Astrocyte of the hippocampus (primary cell): Measurements from ENCODE around the gene NPBWR2.
"Not testable (repeated sequence)": the region's sequence is repeated elsewhere in the genome, so short reads cannot be mapped to it uniquely, and the experiment has no call there.

Experiments used
- DNase-seq: peaks from one replicate; pipeline ENCODE4 v3.0.0; 2011; ENCODE audit warnings: low read depth, low spot score

The NPBWR2 gene

DNA sequence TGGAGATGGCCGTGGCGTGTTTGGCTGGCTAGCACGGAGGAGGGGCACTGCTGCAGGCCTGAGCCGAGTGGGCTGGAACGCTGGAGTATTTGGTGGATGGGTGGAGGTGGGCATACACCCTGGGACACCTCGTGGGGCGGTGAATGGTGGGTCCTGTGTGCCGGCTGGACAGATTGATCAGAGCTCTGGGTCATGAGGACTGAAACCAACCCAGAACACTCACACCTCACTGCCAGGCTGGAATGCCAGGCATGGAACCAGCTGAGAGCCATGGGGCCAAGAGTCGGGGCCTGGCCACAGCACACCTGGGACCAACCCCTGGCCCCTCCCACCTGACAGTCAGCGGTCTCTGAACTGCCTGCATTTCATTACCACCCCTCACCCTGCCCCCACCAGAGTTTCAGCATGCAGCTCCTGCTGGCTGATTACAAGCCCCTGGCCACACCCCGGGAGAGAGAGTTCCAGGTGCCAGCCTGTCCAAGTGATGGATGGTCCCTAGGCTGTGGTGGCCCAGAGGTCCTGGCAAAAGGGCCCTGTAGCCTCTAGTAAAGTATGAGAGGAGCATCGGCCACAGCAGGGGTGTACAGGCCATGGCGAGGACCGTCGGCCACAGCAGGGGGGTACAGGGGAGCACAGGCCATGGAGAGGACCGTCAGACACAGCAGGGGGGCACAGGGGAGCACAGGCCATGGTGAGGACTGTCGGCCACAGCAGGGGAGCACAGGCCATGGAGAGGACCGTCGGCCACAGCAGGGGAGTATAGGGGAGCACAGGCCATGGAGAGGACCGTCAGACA, 3.3 kb downstream of the NPBWR2 start:
- no peak for DNase-seq

DNA sequence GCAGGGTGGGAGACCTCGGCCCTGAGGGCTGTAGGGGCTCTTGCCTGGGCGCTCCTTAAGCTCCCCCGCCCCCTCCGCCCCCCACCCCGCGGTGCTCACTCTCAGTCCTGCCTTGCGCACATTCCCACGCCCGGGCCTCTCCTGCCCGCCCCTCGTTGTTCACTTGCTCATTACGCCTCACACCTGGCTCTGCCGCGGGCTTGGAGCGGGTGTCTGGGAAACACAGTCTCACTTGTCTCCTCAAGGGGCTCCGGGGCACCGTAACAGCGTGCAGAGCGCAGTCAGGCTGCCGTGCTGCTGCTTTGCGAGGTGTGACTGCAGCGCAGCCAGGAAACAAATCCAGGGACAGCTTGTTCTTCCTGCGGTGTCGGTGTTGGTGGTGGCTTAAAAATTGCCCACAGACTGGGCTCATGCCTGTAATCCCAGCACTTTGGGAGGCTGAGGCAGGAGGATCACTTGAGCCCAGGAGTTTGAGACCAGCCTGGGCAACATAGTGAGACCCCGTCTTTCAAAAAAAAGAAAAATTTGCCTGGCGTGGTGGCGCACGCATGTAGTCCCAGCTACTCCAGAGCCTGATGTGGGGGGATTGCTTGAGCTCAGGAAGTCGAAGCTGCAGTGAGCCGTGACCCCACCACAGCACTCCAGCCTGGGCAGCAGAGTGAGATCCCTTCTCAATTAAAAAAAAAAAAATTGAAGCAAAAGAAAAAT, 4.6 kb downstream of the NPBWR2 start:
- DNase-seq: no peak

DNA sequence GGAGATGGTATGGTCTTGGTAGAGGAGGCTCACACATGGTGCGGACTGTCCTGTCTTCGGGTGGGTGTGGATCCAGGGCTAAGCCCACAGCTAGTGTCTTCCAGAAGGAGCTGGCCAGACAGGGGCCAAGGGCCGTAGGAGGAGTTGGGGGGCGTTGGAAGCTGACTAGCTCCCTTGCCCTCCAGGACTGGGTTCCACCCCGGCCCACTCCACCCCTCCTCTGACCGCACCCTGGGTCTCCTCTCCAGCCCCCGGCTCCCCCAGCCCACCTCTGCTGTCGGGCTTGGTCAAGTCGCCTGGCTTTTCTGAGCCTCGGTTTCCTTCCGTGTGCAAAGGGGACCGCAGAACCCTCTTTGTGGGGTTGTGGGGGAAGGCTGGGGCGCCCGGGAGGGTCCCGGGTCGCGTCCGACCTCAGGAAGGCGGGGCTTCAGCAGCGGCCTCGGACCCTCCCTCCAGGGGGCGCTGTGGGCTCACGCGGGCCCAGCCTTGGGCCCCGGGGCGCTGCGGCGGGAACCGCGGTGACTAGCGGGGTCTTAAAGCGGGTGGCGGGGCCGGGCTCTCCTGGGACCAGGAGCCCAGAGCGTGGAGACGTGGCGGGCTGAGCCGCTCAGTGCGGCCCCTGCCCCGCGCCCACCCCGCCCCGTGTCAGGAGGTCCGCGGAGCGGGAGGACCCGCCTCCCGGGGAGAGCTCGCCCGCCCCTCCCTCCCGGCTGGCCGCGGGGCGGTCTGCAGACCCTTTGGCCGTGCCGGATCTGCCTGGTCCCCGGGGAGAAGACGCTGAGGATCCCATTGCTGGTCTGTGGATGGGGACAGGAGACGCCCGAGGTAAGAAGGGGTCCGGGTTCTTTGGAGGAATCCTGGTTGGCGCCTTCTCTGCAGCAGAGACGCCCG, 5.4 kb downstream of the NPBWR2 start:
- DNase-seq: peak; percentile 46

DNA sequence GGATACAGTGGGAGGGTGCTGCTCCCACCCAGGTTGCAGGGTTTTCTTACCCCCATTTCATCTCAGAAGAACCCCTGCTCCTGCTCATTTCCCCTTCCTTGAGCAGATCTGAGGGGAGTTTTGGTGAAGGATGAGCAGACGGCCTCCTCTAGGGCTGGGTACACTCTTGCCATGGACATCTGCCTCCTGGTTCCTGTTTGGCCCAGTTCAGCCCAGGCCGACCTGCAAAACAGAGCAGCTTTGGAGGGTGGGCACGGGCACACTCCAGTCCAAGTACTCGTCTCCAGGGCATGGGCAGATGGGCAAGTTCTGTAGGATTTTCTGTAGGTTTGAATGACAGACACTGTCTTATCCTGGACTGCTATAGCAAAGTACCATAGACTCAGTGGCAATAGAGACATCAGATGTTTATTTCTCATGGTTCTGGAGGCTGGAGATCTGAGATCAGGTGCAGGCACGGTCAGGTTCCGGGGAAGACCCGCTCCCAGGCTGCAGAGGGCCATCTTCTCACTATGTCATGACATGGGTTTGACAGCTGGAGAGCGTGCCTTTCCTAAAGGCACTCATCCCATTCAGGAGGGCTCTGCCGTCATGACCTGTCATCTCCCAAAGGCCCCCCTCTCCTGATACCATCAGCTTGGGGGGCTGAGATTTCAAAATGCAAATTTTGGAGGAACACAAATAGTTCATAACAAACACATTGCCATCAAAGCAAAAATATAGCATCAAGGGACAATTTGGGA, 6.2 kb downstream of the NPBWR2 start:
- DNase-seq: no peak

DNA sequence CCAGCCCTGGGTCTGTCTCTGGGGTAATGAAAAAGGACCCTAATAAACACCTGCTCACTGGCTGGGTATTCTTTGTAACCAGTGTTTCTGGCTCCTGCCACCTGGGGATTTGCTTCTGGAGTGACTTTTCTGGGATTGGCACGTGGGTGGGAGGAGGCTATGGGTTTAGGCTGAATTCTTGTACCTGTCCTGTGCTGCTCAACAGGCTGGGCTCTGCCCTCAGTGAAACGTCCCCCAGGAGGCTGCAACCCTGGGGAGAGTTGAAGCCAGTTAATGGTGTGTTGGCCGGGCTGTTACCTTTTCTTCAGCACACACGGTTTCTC, 6.8 kb downstream of the NPBWR2 start:
- DNase-seq: no peak

DNA sequence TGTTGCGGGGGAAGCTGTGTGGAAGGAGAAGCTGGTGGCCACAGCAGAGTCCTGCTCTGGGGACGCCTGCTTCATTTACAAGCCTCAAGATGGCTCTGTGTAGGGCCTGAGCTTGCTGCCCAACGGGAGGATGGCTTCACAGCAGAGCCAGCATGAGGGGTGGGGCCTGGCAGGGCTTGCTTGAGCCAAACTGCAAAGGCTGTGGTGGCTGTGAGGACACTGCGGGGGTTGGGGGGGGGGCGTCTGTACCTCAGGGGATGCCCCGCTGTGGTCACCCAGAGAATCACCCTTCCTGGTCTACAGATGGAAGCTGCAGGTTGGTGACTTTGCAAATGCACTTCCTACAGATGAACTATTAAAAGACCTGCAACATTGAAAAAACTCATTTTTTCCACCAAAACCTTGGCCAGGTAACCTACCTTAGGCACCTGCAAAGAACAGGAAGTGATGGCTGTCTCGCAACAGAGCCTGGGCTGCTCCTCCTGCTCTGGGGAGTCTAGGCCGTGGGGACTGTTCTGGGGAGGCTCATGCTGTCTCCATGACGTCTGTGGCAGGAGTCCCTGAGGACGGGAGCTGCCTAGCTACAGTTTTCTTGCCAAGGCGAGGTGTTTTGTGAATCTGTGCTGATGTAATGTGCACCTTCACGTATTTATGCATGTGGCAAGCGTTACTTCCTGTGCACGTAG, 7.3 kb downstream of the NPBWR2 start:
- no peak for DNase-seq

DNA sequence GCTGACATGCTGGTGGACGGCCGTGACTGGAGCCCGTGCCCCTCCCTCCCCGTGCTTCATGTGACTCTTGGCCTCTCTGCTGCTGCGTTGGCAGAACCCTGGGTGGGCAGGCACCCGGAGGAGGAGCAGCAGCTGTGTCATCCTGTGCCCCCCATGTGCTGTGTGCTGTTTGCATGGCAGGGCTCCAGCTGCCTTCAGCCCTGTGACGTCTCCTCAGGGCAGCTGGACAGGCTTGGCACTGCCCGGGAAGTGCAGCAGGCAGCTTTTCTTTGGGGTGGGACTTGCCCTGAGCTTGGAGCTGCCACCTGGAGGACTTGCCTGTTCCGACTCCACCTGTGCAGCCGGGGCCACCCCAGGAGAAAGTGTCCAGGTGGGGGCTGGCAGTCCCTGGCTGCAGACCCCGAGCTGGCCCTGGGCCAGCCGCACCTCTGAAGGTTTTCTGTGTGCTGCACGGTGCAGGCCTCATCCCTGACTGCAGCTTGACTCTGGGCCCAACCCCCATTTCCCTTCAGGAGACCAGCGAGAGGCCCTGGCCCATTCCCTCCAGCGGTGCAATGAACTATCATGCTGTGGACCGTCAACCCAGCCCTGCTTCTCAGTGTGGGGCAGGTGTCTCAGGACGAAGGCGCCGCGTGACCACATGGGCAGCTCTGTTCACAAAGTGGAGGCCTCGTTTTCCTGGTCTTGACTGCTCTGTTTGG, 8.1 kb downstream of the NPBWR2 start:
- DNase-seq: no peak

DNA sequence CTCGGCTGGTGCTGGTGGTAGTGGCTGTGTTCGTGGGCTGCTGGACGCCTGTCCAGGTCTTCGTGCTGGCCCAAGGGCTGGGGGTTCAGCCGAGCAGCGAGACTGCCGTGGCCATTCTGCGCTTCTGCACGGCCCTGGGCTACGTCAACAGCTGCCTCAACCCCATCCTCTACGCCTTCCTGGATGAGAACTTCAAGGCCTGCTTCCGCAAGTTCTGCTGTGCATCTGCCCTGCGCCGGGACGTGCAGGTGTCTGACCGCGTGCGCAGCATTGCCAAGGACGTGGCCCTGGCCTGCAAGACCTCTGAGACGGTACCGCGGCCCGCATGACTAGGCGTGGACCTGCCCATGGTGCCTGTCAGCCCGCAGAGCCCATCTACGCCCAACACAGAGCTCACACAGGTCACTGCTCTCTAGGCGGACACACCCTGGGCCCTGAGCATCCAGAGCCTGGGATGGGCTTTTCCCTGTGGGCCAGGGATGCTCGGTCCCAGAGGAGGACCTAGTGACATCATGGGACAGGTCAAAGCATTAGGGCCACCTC, 8.8 kb downstream of the NPBWR2 start:
- DNase-seq: no peak

DNA sequence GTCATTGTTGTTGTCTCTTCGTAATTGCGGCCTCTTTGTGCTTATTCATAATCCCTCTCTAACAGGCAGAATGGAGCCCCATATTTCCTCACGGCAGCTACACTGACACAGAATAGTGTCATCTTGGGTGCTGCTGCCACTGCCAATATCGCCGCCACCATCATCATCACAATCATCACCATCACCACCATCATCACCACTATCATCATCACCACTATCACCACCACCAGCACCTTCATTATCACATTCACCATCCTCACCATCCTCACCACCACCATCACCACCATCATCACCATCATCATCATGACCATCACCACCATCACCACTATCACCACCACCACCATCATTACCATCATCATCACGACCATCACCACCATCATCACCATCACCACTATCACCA, 10.8 kb downstream of the NPBWR2 start:
- DNase-seq: no peak

DNA sequence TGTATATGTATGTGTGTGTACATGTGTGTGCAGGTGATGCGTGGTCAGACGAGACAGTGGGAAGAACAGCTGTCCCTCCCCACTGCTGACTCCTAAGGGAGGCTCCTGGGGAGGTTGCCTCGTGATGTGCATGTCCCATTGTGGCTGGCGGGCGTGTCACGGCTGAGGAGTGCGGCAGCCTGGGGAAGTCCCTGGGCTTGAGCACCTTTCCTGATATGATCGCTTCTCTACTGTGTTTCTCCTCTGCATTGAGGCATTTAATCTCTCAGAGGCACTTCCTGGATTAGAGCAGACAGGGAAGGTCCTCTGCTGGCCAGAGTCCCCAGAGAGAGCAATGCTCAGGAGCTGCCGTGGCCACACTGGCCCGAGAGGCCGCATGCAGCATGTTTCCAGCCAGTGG, 11.4 kb downstream of the NPBWR2 start:
- DNase-seq: no peak

DNA sequence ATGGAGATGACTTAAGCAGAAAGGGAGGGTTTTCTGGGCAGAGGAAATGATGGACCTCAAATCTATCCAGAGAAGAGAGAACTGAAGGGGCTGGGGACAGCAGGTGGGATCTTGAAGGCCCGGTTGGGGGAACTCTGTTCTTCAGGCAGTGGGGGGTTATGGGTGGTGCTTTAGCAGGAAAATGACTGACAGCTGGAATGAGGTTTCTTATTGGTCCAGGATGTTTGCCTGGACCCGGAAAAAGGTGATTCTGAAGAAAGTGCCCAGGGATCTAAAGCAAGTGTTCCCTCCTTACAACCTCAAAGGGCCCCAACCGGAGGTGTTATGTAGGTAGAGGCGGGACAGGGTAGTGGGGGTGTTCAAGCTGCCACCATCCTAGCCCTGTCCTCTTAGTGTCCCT, 11.9 kb downstream of the NPBWR2 start:
- DNase-seq: no peak

DNA sequence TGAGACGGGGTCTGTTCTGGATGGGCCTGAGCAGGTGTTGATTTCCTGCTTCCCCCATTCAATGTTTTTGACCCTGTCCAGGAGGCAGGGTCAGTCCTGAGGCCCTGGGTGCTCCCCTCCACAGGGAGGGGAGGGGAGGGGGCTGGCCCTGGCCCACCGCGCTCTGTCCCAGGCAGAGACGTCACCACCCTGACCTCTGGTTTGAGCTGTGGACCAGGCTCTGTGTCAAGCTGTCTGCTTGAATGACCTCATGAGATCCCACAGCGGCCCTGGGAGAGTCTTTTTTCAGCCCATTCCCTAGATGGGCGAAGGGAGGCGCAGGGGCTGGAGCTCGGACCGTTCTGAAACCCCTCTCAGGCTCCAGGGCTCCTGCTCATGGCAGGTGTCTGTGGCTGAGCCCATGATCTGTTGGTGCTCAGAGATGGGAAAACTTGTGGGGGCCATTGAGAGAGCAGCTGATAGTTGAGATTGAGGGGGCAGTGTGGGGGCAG, 14.3 kb downstream of the NPBWR2 start:
- no peak for DNase-seq

DNA sequence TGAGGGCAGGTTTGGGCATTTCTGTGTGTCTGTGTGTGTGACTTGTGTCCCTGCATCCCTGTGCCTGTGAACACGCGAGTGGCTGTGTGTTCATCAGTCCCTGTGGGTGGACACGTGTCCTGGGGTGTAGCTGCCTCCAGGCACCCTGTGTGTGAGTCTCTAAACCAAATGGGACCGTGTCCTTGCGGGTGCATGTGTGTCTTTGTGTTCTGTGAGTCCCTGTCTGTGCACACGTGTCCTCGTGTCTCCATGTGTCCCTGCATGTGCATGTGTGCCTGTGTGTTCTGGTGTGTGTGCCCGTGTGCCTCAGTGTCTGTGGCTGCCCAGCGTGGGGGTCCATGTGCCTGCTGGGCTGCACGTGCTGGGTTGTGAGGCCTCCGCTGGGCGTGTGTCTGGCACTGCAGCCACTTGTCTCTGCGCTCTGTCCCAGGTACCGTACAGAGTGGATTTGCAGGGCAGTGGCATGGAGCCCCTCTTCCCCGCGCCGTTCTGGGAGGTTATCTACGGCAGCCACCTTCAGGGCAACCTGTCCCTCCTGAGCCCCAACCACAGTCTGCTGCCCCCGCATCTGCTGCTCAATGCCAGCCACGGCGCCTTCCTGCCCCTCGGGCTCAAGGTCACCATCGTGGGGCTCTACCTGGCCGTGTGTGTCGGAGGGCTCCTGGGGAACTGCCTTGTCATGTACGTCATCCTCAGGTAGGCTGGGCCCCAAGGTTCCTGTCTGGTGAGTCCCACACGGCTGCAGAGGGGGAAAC, 14.9 kb downstream of the NPBWR2 start:
- no peak for DNase-seq

DNA sequence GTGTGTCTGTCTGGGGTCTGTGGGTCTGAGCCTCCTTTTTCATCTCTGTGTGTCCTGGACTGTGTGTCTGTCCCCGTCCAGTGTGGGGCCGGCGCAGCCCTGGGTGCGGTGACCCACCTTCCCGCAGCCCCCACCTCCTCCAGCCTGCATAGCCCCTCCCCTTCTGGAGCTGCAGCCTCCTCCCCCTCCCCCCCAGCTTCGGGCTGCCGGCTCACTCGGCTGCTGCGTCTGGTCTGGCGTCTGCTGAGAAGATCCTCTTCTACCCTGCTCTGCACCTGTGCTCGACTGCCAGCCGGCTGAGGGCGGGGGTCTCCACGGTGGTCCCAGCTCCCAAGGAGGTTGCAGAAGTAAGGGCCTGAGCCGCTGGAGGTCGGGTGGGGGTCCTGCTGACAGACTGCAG, 15.6 kb downstream of the NPBWR2 start:
- no peak for DNase-seq

DNA sequence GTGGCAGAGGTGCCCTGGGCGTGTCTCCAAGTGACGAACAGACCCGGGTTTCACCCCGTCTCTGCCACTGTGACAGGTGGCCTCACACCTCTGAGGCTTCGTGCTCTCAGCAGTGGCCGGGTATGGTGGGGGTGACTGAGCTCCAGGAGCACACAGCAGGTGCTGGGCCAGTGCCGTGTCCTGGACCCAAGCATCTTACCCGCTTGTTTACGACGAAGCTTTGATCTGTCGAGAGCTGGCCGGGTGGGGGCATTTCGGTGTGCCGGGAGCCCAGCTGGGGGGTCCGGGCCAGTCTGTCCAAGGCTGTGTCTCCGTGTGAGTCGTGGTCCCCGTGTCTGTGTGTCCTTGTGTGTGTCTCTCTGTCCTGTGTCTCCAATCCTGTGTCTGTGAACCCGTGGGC, 16.0 kb downstream of the NPBWR2 start:
- DNase-seq: no peak

DNA sequence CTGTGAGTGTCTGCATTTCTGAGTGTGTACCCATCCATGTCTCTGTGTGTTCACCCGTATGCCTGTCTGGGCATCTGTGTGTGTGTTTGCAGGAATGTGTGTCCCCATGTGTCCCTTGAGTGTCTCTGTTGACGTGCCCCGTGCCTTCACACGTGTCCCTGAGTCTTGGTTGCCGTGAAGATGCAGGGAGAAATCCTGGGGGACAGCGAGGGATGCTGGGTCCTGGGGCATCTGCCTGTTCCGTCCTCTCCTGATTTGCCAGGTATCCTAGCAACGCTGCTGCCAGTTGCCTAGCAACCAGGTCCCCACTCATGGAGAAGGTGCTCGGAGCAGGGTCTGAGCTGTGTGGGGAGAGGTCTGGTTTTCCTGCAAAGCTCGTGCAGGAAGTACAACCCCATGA, 17.2 kb downstream of the NPBWR2 start:
- no peak for DNase-seq

DNA sequence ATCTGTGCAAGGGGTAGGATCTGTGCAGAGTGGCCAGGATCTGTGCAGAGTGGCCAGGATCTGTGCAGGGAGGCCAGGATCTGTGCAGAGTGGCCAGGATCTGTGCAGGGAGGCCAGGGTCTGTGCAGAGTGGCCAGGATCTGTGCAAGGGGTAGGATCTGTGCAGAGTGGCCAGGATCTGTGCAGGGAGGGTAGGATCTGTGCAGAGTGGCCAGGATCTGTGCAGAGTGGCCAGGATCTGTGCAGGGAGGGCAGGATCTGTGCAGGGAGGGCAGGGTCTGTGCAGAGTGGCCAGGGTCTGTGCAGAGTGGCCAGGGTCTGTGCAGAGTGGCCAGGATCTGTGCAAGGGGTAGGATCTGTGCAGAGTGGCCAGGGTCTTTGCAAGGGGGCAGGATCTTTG, 18.8 kb downstream of the NPBWR2 start:
- not testable (repeated sequence) for DNase-seq

DNA sequence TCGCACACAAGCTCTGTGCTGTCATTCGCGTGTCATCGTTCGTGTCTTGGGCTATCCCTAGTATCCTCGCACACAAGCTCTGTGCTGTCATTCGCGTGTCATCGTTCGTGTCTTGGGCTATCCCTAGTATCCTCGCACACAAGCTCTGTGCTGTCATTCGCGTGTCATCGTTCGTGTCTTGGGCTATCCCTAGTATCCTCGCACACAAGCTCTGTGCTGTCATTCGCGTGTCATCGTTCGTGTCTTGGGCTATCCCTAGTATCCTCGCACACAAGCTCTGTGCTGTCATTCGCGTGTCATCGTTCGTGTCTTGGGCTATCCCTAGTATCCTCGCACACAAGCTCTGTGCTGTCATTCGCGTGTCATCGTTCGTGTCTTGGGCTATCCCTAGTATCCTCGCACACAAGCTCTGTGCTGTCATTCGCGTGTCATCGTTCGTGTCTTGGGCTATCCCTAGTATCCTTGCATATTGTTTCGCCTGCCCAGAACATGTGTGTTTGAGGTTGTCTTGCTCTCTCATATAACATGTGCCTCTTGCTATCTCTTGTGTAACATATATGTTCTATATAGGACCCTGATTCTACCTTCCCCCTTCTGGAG, 20.0 kb downstream of the NPBWR2 start:
- not testable (repeated sequence) for DNase-seq

DNA sequence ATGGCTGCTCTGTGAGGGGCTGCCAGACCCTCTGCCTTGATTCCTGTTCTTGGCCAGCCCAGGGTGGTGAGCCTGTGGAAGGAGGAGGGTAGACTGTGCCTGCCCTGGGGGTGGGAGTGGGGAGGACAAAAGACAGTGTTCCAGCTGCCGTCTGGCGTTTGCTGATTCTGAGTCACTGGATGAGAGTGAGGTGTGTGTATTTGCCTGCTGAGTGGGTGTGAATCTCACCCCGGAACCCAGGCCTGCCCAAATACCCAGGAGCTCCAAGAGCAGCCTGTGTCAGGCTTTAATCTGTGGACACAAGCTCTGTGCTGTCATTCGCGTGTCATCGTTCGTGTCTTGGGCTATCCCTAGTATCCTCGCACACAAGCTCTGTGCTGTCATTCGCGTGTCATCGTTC, 20.6 kb downstream of the NPBWR2 start:
- DNase-seq: no peak
